GM18951 (cell line): ENCODE data around the gene P2RY14.

Experiments
- POLR2A ChIP-seq: IDR thresholded peaks from 4 replicates; pipeline ENCODE4 v1.6.1; 2011; ENCODE audit warnings: mild to moderate bottlenecking; ENCODE audit not compliant: insufficient read length, insufficient read depth; ENCODE audit errors: extremely low read depth
- in situ Hi-C: fragments of 300-500 bp; cut with MboI; formaldehyde crosslinking; loops from one replicate; pipeline ENCODE4 v1.12.0; 2022; ENCODE audit warnings: low sequenced_read_pairs, mixed read lengths, inconsistent platforms; ENCODE audit not compliant: unreplicated experiment

The P2RY14 gene

DNA sequence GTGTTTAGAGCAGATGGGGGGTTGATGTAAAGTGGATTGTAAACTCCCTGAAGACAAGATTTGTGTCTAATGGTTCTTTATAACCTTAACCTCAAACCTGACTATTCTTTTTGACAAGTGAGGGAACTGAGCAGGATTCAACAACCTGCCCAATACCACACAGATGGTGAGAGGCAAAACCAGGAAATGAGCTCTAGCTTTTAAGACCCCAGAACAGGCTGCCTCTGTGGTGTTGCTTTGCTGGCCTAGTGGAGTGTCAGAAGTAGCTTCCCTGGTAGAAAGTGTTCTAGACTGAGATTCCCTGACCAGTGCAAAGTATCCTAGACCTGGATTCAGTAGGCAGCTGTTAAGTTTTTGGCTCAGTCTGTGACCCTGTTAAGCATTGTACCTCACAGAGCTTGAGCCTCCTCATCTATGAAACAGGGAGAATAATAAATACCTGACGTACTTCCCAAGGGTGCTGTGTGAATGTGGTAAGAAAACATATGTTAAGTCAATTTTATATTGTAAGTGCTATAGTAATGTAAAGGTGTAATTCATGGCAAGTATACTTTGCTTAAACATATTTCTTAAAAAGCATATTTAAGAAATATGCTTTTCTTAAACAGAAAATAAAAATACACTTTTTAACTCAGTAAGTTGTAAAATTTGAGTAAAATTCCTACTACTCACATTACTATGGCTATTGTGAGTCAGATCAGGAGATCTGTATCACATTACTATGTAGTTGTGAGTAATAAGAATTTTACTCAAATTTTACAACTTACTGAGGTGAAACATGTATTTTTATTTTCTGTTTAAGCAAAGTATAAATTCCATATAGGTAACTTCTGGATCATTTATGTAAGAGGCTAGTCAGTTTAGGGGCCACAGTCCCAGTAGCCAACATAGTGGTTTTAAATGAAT is 29.5 kb upstream of the P2RY14 start:
- no peak for TF ChIP-seq POLR2A
- in situ Hi-C loops = no loop called here

DNA sequence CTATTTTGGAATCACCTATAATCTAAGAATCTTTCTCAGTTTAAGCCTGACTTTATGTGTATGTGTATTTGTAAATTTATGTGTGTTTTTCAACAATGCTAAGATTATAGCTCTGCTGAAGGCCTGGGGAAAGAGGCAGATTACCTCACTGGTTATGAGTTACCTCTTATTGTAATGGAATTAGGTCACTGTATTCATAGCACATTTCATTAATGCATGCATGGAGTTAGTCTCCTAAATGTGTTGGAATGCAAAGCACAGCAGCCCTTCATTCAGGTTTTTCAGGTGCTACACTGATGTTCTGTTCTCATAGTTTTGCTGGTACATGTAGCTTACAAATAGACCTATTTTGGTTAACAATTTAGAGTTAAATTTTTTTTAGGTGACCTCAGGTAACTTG is 28.8 kb upstream of the P2RY14 start:
- no peak for TF ChIP-seq POLR2A
- in situ Hi-C loops = no loop called here

DNA sequence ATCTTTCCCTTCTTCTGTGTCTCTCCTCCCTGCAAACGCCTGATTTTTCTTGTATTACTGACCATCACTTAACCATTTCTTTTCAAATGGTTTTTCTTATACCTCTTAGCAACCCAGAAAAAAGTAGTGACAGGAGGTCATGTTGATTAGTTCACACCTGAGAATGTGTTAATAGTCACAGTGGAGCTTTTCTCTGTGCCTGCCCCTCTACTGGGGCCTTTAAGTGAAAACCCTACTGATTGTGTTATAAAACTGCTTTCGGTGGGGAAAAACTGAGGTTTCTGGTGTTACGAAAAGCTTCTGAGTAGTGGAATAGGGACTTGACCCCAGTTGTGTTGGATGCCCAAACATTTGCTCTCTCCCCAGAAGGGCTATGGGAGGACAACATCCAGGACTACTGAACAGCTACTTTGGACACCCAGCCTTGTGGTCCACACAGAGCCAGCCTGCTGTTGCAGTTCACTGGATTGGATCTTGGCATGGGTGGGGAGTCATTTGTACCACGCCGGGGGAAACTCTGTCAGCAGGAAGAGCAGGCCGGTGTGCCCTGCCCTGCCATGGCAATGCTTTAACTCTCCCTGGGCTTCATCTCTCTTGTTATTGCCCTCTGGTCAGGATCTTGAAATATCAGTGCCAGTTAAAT is 27.9 kb upstream of the P2RY14 start:
- in situ Hi-C loops = no loop called here
- no peak for TF ChIP-seq POLR2A

DNA sequence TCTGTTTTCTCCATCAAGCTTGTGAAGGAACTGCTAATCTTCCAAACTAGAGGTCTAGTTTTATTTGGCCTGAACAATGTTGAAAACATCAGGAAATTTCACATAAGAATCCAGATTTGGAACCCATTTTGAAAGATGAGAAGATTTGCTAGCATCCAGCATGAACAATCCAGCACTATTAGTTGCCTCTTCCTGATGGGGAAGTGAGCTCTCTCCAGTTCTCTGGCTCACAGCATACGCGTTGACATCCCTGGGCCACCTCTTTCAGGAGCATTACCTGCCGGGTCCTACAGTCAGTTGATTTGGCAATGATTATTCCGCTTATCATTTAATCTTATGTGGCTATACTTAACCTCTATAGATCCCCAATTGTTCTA is 27.4 kb upstream of the P2RY14 start:
- TF ChIP-seq POLR2A = no peak
- in situ Hi-C loops = no loop called here

DNA sequence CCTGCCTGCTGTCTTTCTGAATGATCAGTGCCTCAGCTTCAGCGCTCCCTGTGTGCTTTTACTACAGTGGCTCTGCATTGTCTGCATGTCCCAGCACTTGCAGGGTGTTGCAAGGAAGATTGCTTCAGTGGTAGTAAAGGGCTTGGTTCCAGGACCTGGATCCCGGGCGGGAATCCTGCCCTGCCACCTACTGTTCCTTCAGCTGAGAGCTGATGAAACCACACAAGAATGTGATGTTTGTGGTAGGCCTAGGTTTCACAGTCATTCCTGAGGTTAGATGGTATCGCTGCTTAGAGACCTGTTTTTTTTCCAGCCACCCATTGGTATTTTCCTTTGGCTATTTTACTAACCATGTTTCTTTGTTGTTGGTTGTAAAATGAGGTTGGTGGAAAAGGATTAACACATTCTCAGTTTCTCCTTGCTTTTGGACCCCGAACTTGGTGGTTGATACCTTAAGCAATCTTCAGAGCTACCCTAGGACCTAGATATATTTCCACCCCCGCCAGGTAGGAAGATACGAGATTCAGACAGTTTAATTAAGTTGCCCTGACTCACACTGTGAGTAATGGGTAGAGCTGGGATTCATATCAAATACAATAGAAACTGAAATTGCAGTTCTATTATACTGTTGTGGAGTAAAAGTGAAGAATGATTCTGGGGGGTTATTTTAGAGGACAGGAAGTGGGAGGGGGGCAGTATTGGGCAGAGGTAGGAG is 26.9 kb upstream of the P2RY14 start:
- in situ Hi-C loops = no loop called here
- TF ChIP-seq POLR2A = no peak

GRCh38 chr3:151303751-151304150 is 25.4 kb upstream of the P2RY14 start:
- no peak for TF ChIP-seq POLR2A
- in situ Hi-C loops = no loop called here

GRCh38 chr3:151301787-151302186 is 23.4 kb upstream of the P2RY14 start:
- TF ChIP-seq POLR2A = no peak
- in situ Hi-C loops = no loop called here

GRCh38 chr3:151300539-151300938 is 22.2 kb upstream of the P2RY14 start:
- TF ChIP-seq POLR2A = no peak
- in situ Hi-C loops = no loop called here

DNA sequence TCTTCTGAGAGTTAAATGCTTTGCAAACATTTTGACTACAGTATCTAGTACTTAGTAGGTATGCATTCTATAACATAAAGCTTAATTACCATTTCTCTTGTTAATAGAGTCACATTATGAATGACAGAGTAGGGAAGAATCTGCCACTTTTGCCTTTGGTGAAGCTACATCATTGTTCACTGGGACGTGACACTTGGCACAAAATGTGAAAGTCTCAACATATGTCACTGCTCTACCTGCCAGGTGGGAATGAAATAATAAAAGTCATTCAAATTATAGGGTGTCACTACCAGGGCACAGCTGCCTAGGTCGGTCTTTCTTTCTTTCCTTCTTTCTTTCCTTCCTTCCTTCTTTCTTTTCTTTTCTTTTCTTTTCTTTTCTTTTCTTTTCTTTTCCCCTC is 20.7 kb upstream of the P2RY14 start:
- no peak for TF ChIP-seq POLR2A
- in situ Hi-C loops = loop anchor here (25.0 kb wide), 1 partner anchor 538 kb away; no protein-coding TSS in a partner anchor

- TF ChIP-seq POLR2A = no peak
- in situ Hi-C loops = loop anchor here (25.0 kb wide), 1 partner anchor 540 kb away; no protein-coding TSS in a partner anchor
Measured at GRCh38 chr3:151297429-151297828, 19.1 kb upstream of the P2RY14 start.

GRCh38 chr3:151296226-151296625 is 17.9 kb upstream of the P2RY14 start:
- no peak for TF ChIP-seq POLR2A
- in situ Hi-C loops = loop anchor here (25.0 kb wide), 1 partner anchor 541 kb away; no protein-coding TSS in a partner anchor

DNA sequence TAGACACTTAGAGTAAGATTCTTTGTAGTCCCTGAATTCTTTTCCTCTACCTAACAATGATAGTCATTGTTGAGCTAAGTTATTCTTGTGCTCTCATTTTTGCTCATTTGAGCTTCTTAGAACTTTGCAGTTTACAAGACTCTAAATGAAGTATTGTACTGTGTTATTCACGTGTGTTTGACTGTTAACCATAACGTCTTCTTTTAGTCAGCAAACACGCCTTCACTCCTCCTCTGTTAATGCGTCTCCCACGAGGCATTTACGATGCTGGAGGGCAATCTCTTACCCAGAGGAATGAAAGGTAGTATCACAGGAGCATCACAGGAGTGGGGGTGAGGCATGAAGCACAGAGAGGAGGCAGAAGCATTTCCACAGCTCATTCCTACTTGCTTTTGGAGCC is 14.8 kb upstream of the P2RY14 start:
- in situ Hi-C loops = loop anchor here (25.0 kb wide), 1 partner anchor 544 kb away; no protein-coding TSS in a partner anchor
- TF ChIP-seq POLR2A = no peak

DNA sequence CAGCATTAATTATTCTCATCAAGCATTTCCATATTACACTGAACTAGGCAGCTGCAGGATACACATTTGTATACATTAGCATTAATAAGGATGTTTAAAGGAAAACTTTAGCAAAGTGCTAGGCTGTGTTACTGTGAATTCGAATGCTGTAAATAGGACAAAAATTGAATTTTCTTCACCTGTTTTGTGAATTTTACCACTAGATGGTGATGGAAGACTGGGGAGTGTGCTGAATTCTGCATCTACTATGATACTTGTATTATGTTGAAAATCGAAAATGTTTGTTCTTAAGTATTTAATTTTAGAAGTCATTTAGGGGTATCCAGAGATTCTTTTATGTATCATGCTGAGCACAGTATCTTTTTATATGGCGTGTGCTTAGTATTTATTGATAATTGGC is 12.3 kb upstream of the P2RY14 start:
- in situ Hi-C loops = loop anchor here (25.0 kb wide), 1 partner anchor 547 kb away; no protein-coding TSS in a partner anchor
- TF ChIP-seq POLR2A = no peak
